Choroid plexus epithelial cell (primary cell): ENCODE results near the gene MT1F.
A peak's percentile ranks its signal among the peaks of the same experiment; 100 is the strongest.

ENCODE experiments used
- DNase-seq: peaks from one replicate; pipeline ENCODE4 v3.0.0-alpha.2; 2010; ENCODE audit warnings: low read depth
- H3K4me3 ChIP-seq: 2 replicates; pipeline ENCODE4 v1.5.1; 2011; ENCODE audit warnings: low read depth, mild to moderate bottlenecking, control low read depth, low read length, moderate library complexity
- CTCF ChIP-seq: conservative IDR thresholded peaks from 2 replicates; pipeline ENCODE4 v1.5.1; 2011; ENCODE audit warnings: low read depth, mild to moderate bottlenecking, control low read depth, inconsistent platforms, low read length, moderate library complexity

Gene MT1F

GRCh38 chr16:56690420-56691122 lies 32.8 kb downstream of the MT1F start:
- TF ChIP-seq CTCF, result no peak
- no peak for DNase-seq
- no peak overlapping the region for H3K4me3 ChIP-seq

- no peak for TF ChIP-seq CTCF
- peak; percentile 33 for DNase-seq
- no peak overlapping the region for H3K4me3 ChIP-seq
Observed at GRCh38 chr16:56691885-56692284, 34.1 kb downstream of the MT1F start.

GRCh38 chr16:56695246-56695645 lies 37.5 kb downstream of the MT1F start:
- no peak overlapping the region for H3K4me3 ChIP-seq
- DNase-seq, result no peak
- no peak for TF ChIP-seq CTCF

GRCh38 chr16:56697456-56698155 lies 39.8 kb downstream of the MT1F start:
- TF ChIP-seq CTCF, result no peak
- no peak overlapping the region for H3K4me3 ChIP-seq
- DNase-seq, result no peak

- TF ChIP-seq CTCF, result no peak
- H3K4me3 ChIP-seq, result no peak overlapping the region
- peak; percentile 37 for DNase-seq
Observed at GRCh38 chr16:56700195-56700594, 42.4 kb downstream of the MT1F start.

- DNase-seq, result no peak
- TF ChIP-seq CTCF, result no peak
- H3K4me3 ChIP-seq, result no peak overlapping the region
Observed at GRCh38 chr16:56700631-56701030, 42.9 kb downstream of the MT1F start.

GRCh38 chr16:56701534-56701933 lies 43.8 kb downstream of the MT1F start:
- no peak for TF ChIP-seq CTCF
- DNase-seq, result no peak
- no peak overlapping the region for H3K4me3 ChIP-seq
